GM23338 (cell line): ENCODE results near the gene AMPH. TPM values are rescaled to one million over a fixed set of nuclear protein-coding genes. Genes with fewer than 3 reads are reported as not detected.

Experiments
- ATAC-seq: fragments of 200-7000 bp; cut with Tn5 transposase; 3 replicates; pipeline ENCODE4 v1.9.1; 2020
- DNase-seq: peaks from one replicate; pipeline ENCODE4 v3.0.0-alpha.2; 2015; ENCODE audit warnings: low spot score
- H2AFZ ChIP-seq: fragments of 200-600 bp; sonication (generic); 2 replicates; pipeline ENCODE4 v1.8.0; 2016; ENCODE audit warnings: antibody characterized with exemption, mild to moderate bottlenecking, moderate library complexity
- H3F3A ChIP-seq: fragments of 200-600 bp; sonication (generic); replicated peaks from 2 replicates; pipeline ENCODE4 v1.8.0; 2017; ENCODE audit warnings: antibody characterized with exemption, mixed run types, low read depth
- H3K27ac ChIP-seq: fragments of 200-600 bp; sonication (generic); 2 replicates; pipeline ENCODE4 v1.6.1; 2016; ENCODE audit warnings: low read depth
- H3K27me3 ChIP-seq: fragments of 200-600 bp; sonication (generic); 2 replicates; pipeline ENCODE4 v1.8.0; 2016; ENCODE audit warnings: mild to moderate bottlenecking, mixed run types, moderate library complexity; ENCODE audit not compliant: insufficient read depth
- H3K36me3 ChIP-seq: fragments of 200-600 bp; sonication (generic); 2 replicates; pipeline ENCODE4 v1.8.0; 2016; ENCODE audit warnings: mild to moderate bottlenecking; ENCODE audit not compliant: insufficient read depth
- H3K4me1 ChIP-seq: fragments of 200-600 bp; sonication (generic); 2 replicates; pipeline ENCODE4 v1.8.0; 2016; ENCODE audit warnings: mild to moderate bottlenecking, moderate library complexity; ENCODE audit not compliant: insufficient read depth
- H3K4me2 ChIP-seq: fragments of 200-600 bp; sonication (generic); 2 replicates; pipeline ENCODE4 v1.7.1; 2017; ENCODE audit warnings: mixed run types
- H3K4me3 ChIP-seq: fragments of 200-600 bp; sonication (generic); 2 replicates; pipeline ENCODE4 v1.6.1; 2016; ENCODE audit warnings: mixed run types
- H3K79me2 ChIP-seq: fragments of 200-600 bp; sonication (generic); replicated peaks from 2 replicates; pipeline ENCODE4 v1.8.0; 2017; ENCODE audit warnings: mild to moderate bottlenecking; ENCODE audit not compliant: insufficient read depth
- H3K9me2 ChIP-seq: fragments of 200-600 bp; sonication (generic); 2 replicates; pipeline ENCODE4 v1.8.0; 2017; ENCODE audit not compliant: insufficient read depth
- H4K20me1 ChIP-seq: fragments of 200-600 bp; sonication (generic); replicated peaks from 2 replicates; pipeline ENCODE4 v1.8.0; 2017; ENCODE audit warnings: mild to moderate bottlenecking; ENCODE audit not compliant: insufficient read depth
- H3K27ac Mint-ChIP-seq: 2 replicates; pipeline ENCODE4 v1.8.0; 2020; ENCODE audit warnings: inconsistent platforms, mild to moderate bottlenecking, moderate library complexity, mixed read lengths
- H3K27me3 Mint-ChIP-seq: 3 replicates; pipeline ENCODE4 v1.8.0; 2022; ENCODE audit warnings: low read depth, mild to moderate bottlenecking, moderate library complexity, mixed read lengths, inconsistent platforms; ENCODE audit not compliant: insufficient read depth, poor library complexity
- H3K36me3 Mint-ChIP-seq: 3 replicates; pipeline ENCODE4 v1.8.0; 2021; ENCODE audit warnings: low read depth, mild to moderate bottlenecking, inconsistent platforms, moderate library complexity, mixed read lengths
- H3K4me1 Mint-ChIP-seq: 3 replicates; pipeline ENCODE4 v1.8.0; 2020; ENCODE audit warnings: mild to moderate bottlenecking, inconsistent platforms, mixed read lengths
- H3K4me3 Mint-ChIP-seq: 3 replicates; pipeline ENCODE4 v1.8.0; 2021; ENCODE audit warnings: moderate library complexity, mild to moderate bottlenecking, inconsistent platforms, mixed read lengths
- H3K9me3 Mint-ChIP-seq: 3 replicates; pipeline ENCODE4 v1.8.0; 2020; ENCODE audit warnings: moderate library complexity, mild to moderate bottlenecking, inconsistent platforms, mixed read lengths
- CREB1 ChIP-seq: fragments of 250-450 bp; sonication (Bioruptor Pico); IDR thresholded peaks from 2 replicates; pipeline ENCODE4 v1.5.0; 2020; ENCODE audit warnings: low read depth, mild to moderate bottlenecking, moderate library complexity
- EZH2 ChIP-seq: fragments of 200-600 bp; sonication (generic); IDR thresholded peaks from one replicate; pipeline ENCODE4 v1.8.0; 2017; ENCODE audit warnings: antibody characterized with exemption, mild to moderate bottlenecking, low read depth; ENCODE audit not compliant: unreplicated experiment
- EZH2phosphoT487 ChIP-seq: fragments of 200-600 bp; sonication (generic); IDR thresholded peaks from one replicate; pipeline ENCODE4 v1.8.1; 2018; ENCODE audit warnings: antibody characterized with exemption; ENCODE audit not compliant: unreplicated experiment
- STAT1 ChIP-seq: IDR thresholded peaks from one replicate; pipeline ENCODE4 v1.6.1; 2016; ENCODE audit warnings: antibody characterized with exemption; ENCODE audit not compliant: unreplicated experiment
- ZNF114 ChIP-seq: fragments of 250-450 bp; sonication (Bioruptor Pico); IDR thresholded peaks from 2 replicates; pipeline ENCODE4 v1.5.0; 2020; ENCODE audit warnings: mild to moderate bottlenecking, moderate library complexity
- polyA plus RNA-seq: library from polyadenylated mRNA; unstranded; fragments of >200 nt; fragmentation: Nextera tagmentation; extraction: Ambion mirVana; gene quantifications from 2 replicates; pipeline ENCODE4 v1.2.1, GENCODE V29; 2016
- total RNA-seq: library from RNA; depleted of rRNA; stranded (reverse); fragments of >200 nt; shearing (Covaris generic); gene quantifications from 2 replicates; pipeline ENCODE4 v1.2.3, GENCODE V29; 2014
- TF ChIP-seq, protein P1 (sequence below): fragments of 250-450 bp; sonication (Bioruptor Pico); IDR thresholded peaks from 2 replicates; pipeline ENCODE4 v1.5.0; 2020; ENCODE audit warnings: mild to moderate bottlenecking, moderate library complexity
- TF ChIP-seq, protein P2 (sequence below), 2 experiments: fragments of 200-600 bp in 1 of 2; sonication (generic) in 1 of 2; conservative IDR thresholded peaks; 2 replicates each; pipeline versions ENCODE4 v1.5.1 to v1.6.1; 2016 to 2017; ENCODE audit warnings: antibody characterized with exemption in 2 of 2, low read depth in 2 of 2, mild to moderate bottlenecking in 2 of 2, moderate library complexity in 1 of 2
- TF ChIP-seq, protein P3 (sequence below): IDR thresholded peaks from 2 replicates; pipeline ENCODE4 v1.6.1; 2016; ENCODE audit warnings: antibody characterized with exemption

AMPH gene
- total and polyA plus RNA-seq, 2 experiments from 2014 or later, result 4.8 to 10.2 TPM

DNA sequence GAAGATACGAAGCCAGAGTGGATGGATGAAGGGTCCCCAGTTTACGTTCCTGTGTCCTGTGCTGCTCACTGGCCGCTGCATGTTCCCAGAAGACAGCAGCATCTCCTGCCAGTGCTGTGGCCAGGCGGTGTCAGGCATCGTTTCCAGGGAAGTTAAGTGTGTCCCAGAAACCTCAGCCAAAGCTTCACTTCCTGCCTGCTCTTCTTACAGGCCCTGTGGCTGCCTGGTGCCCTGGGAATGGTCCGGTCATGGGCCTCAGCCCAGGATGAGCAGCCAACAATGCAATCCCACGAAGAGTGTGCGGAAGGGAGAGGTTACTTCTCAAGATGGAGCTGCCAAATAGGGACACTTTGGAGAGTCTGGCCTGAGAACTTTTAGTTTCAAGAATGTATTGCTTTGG is 258.0 kb downstream of the AMPH start (continued):
- TF ChIP-seq, protein P1, sequence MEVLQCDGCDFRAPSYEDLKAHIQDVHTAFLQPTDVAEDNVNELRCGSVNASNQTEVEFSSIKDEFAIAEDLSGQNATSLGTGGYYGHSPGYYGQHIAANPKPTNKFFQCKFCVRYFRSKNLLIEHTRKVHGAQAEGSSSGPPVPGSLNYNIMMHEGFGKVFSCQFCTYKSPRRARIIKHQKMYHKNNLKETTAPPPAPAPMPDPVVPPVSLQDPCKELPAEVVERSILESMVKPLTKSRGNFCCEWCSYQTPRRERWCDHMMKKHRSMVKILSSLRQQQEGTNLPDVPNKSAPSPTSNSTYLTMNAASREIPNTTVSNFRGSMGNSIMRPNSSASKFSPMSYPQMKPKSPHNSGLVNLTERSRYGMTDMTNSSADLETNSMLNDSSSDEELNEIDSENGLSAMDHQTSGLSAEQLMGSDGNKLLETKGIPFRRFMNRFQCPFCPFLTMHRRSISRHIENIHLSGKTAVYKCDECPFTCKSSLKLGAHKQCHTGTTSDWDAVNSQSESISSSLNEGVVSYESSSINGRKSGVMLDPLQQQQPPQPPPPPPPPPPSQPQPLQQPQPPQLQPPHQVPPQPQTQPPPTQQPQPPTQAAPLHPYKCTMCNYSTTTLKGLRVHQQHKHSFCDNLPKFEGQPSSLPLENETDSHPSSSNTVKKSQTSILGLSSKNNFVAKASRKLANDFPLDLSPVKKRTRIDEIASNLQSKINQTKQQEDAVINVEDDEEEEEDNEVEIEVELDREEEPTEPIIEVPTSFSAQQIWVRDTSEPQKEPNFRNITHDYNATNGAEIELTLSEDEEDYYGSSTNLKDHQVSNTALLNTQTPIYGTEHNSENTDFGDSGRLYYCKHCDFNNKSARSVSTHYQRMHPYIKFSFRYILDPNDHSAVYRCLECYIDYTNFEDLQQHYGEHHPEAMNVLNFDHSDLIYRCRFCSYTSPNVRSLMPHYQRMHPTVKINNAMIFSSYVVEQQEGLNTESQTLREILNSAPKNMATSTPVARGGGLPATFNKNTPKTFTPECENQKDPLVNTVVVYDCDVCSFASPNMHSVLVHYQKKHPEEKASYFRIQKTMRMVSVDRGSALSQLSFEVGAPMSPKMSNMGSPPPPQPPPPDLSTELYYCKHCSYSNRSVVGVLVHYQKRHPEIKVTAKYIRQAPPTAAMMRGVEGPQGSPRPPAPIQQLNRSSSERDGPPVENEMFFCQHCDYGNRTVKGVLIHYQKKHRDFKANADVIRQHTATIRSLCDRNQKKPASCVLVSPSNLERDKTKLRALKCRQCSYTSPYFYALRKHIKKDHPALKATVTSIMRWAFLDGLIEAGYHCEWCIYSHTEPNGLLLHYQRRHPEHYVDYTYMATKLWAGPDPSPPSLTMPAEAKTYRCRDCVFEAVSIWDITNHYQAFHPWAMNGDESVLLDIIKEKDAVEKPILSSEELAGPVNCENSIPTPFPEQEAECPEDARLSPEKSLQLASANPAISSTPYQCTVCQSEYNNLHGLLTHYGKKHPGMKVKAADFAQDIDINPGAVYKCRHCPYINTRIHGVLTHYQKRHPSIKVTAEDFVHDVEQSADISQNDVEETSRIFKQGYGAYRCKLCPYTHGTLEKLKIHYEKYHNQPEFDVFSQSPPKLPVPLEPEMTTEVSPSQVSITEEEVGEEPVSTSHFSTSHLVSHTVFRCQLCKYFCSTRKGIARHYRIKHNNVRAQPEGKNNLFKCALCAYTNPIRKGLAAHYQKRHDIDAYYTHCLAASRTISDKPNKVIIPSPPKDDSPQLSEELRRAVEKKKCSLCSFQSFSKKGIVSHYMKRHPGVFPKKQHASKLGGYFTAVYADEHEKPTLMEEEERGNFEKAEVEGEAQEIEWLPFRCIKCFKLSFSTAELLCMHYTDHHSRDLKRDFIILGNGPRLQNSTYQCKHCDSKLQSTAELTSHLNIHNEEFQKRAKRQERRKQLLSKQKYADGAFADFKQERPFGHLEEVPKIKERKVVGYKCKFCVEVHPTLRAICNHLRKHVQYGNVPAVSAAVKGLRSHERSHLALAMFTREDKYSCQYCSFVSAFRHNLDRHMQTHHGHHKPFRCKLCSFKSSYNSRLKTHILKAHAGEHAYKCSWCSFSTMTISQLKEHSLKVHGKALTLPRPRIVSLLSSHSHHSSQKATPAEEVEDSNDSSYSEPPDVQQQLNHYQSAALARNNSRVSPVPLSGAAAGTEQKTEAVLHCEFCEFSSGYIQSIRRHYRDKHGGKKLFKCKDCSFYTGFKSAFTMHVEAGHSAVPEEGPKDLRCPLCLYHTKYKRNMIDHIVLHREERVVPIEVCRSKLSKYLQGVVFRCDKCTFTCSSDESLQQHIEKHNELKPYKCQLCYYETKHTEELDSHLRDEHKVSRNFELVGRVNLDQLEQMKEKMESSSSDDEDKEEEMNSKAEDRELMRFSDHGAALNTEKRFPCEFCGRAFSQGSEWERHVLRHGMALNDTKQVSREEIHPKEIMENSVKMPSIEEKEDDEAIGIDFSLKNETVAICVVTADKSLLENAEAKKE (CRISPR knock-in tag), result no peak
- TF ChIP-seq EZH2, result no peak
- TF ChIP-seq STAT1, result no peak
- TF ChIP-seq CREB1 (CRISPR knock-in tag), result no peak
- TF ChIP-seq, protein P2, sequence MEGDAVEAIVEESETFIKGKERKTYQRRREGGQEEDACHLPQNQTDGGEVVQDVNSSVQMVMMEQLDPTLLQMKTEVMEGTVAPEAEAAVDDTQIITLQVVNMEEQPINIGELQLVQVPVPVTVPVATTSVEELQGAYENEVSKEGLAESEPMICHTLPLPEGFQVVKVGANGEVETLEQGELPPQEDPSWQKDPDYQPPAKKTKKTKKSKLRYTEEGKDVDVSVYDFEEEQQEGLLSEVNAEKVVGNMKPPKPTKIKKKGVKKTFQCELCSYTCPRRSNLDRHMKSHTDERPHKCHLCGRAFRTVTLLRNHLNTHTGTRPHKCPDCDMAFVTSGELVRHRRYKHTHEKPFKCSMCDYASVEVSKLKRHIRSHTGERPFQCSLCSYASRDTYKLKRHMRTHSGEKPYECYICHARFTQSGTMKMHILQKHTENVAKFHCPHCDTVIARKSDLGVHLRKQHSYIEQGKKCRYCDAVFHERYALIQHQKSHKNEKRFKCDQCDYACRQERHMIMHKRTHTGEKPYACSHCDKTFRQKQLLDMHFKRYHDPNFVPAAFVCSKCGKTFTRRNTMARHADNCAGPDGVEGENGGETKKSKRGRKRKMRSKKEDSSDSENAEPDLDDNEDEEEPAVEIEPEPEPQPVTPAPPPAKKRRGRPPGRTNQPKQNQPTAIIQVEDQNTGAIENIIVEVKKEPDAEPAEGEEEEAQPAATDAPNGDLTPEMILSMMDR (conservative IDR thresholded peaks at IDR 0.05; ENCODE audit: low read depth in 2 of 2), result no peak

DNA sequence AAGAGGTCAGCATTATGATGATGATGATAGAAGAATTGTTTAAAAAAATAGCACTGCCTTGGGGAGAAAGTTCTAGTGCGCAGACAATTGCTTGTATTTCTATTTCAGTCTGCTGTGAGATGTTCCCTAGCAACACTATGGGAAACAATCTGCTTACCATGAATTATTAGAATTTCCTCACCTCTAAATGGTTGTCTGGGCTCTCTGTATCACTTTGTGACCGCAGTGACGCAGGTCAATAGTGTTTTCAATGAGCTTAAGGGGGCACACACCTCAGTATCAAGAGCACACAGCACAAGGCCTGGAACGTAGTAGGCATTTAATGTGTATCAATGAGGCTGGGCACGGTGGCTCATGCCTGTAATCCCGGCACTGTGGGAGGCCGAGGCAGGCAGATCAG is 258.9 kb downstream of the AMPH start:
- no peaks in the 10 kb centered on the region for H3K27me3 Mint-ChIP-seq
- Histone ChIP-seq H3K4me2 (no peak overlapping the region), H3K27ac (no peak overlapping the region), H3K4me3 (no peak overlapping the region), H3K79me2 (no peaks in the 10 kb centered on the region), H3F3A (no peaks in the 10 kb centered on the region), H3K36me3 (no peaks in the 10 kb centered on the region), H4K20me1 (no peaks in the 10 kb centered on the region), H3K27me3 (no peaks in the 10 kb centered on the region), H2AFZ (no peak overlapping the region), H3K4me1 (peaks cover 7% of the 10 kb centered on the region; the same call in 1 of the 2 replicates), H3K9me2 (no peaks in the 10 kb centered on the region)
- H3K27ac Mint-ChIP-seq, result no peak overlapping the region
- H3K9me3 Mint-ChIP-seq, result no peaks in the 10 kb centered on the region; the same call in 2 of the 3 replicates
- no peaks in the 10 kb centered on the region for H3K36me3 Mint-ChIP-seq
- ATAC-seq (no peak), DNase-seq (no peak)
- no peak overlapping the region for H3K4me3 Mint-ChIP-seq
- peaks cover 18% of the 10 kb centered on the region for H3K4me1 Mint-ChIP-seq
- TF ChIP-seq, protein P3, sequence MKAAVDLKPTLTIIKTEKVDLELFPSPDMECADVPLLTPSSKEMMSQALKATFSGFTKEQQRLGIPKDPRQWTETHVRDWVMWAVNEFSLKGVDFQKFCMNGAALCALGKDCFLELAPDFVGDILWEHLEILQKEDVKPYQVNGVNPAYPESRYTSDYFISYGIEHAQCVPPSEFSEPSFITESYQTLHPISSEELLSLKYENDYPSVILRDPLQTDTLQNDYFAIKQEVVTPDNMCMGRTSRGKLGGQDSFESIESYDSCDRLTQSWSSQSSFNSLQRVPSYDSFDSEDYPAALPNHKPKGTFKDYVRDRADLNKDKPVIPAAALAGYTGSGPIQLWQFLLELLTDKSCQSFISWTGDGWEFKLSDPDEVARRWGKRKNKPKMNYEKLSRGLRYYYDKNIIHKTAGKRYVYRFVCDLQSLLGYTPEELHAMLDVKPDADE, result no peak
- TF ChIP-seq ZNF114 (CRISPR knock-in tag) (no peak), EZH2phosphoT487 (no peak)
